Pancreas (tissue), 10 donors: ENCODE results near the gene BPNT1. TPM values are rescaled to one million over a fixed set of nuclear protein-coding genes. Genes with fewer than 3 reads are reported as not detected.

Experiments used
- ATAC-seq, 4 donors: fragments of 200-7000 bp; cut with Tn5 transposase; one replicate each; pipeline versions ENCODE4 v1.8.0 to v1.9.1; 2020; ENCODE audit warnings: mild to moderate bottlenecking in 4 of 4, moderate library complexity in 4 of 4
- DNase-seq, 6 donors: peaks; one replicate each; pipeline ENCODE4 v3.0.0-alpha.2; 2020
- FAIRE-seq: peaks from 2 replicates; lab custom pipeline; 2012; peaks lifted over from hg19 to GRCh38; lab: Jason Lieb, UNC
- H3K27ac ChIP-seq, 4 donors: fragments of 200-600 bp; sonication (generic); 1 replicate in 3 of 4; 2 replicates in 1 of 4; pipeline versions ENCODE4 v1.5.0 to v1.8.0; 2020
- H3K27me3 ChIP-seq, 4 donors: fragments of 200-600 bp; one replicate each; pipeline ENCODE4 v1.8.0; 2021
- H3K36me3 ChIP-seq, 3 donors: fragments of 200-600 bp; sonication (generic) in 1 of 3; one replicate each; pipeline versions ENCODE4 v1.5.0 to v1.8.0; 2020 to 2021
- H3K4me1 ChIP-seq, 3 donors: fragments of 200-600 bp; one replicate each; pipeline ENCODE4 v1.8.0; 2021
- H3K4me3 ChIP-seq, 4 donors: fragments of 200-600 bp; sonication (generic) in 2 of 4; one replicate each; pipeline versions ENCODE4 v1.5.0 to v1.8.0; 2020 to 2021
- H3K9me3 ChIP-seq, 4 donors: fragments of 200-600 bp; one replicate each; pipeline ENCODE4 v1.8.0; 2021
- CTCF ChIP-seq, 4 donors: fragments of 200-600 bp; sonication (generic) in 3 of 4; IDR thresholded peaks; one replicate each; pipeline versions ENCODE4 v1.5.0 to v1.8.0; 2021; ENCODE audit warnings: antibody characterized with exemption in 4 of 4
- WGBS, 2 donors: extraction: QIAGEN DNeasy Blood & Tissue Kit; methylation state at CpG; one replicate each; pipeline ENCODE4 v1.1.7; 2013; 5-methylcytosine and 5-hydroxymethylcytosine counted together
- intact Hi-C, 3 donors: fragments of 100-400 bp; cut with DNase I; formaldehyde crosslinking; loops; one replicate each; pipeline versions ENCODE4 v1.11.1 to v1.14.2; 2022
- polyA plus RNA-seq, 2 donors: library from polyadenylated mRNA; stranded (reverse); fragments of 200-250 nt; gene quantifications; one replicate each; pipeline ENCODE4 v1.2.3, GENCODE V29; 2013
- total RNA-seq, 6 donors: library from RNA; stranded (reverse); fragmentation: NEBNext Ultra II Directional in 4 of 6; extraction: Animal tissue kit (Norgen Biotek cat#: 25700) in 4 of 6; gene quantifications; one replicate each; pipeline versions ENCODE4 v1.2.1 to v1.2.4, GENCODE V29; 2021 to 2023
- donor health status: healthy with polysubstance abuse.
- donor health status: DM: no; HTN: no; CAD: no; lungs with moderate emphysema.
- donor health status: DM: no; HTN: no; CAD: no.
- donor health status: control.
- donor health status: control.
- donor health status: Bipolar disorder and iron deficiency.
- donor health status: DM: yes; HTN: yes; CAD: no.
- donor health status: DM: no; HTN: no; CAD: no.
- donor health status: DM: no; HTN: no; CAD: no.
- donor health status: DM: yes; HTN: yes; CAD: no.

The BPNT1 gene
- total and polyA plus RNA-seq, 8 donors = 4.2 to 12.4 (median 6.4) TPM

- 83 to 90% methylated on average over 3 of the region's 3 CpGs for WGBS, 2 donors
- intact Hi-C loops = no loop called here
- Histone ChIP-seq H3K27me3 (no peaks in the 10 kb centered on the region), H3K4me3 (no peak overlapping the region), H3K9me3 (no peaks in the 10 kb centered on the region), H3K36me3 (peaks cover 0 to 31% (median 0%) of the 10 kb centered on the region in 3 donors), H3K4me1 (no peaks in the 10 kb centered on the region), H3K27ac (no peak overlapping the region)
- FAIRE-seq = no peak
- DNase-seq = no peak
- ATAC-seq = no peak
- TF ChIP-seq CTCF (IDR thresholded peaks at IDR 0.05) = no peak
Observed at GRCh38 chr1:220032911-220033310, 56.7 kb downstream of the BPNT1 start.

GRCh38 chr1:220031287-220031686, 58.3 kb downstream of the BPNT1 start:
- Histone ChIP-seq H3K27me3 (no peaks in the 10 kb centered on the region), H3K27ac (no peak overlapping the region), H3K36me3 (peaks cover 0 to 37% (median 0%) of the 10 kb centered on the region in 3 donors), H3K4me1 (no peaks in the 10 kb centered on the region), H3K9me3 (no peaks in the 10 kb centered on the region), H3K4me3 (no peak overlapping the region)
- intact Hi-C loops = no loop called here
- FAIRE-seq (no peak), DNase-seq (no peak), ATAC-seq (no peak)
- no peak for TF ChIP-seq CTCF (IDR thresholded peaks at IDR 0.05)
- WGBS, 2 donors = 65 to 75% methylated on average over 2 of the region's 2 CpGs

GRCh38 chr1:220028346-220028895, 61.2 kb downstream of the BPNT1 start:
- no peak overlapping the region for H3K27ac ChIP-seq
- intact Hi-C loops = no loop called here
- TF ChIP-seq CTCF (IDR thresholded peaks at IDR 0.05) = no peak
- no peaks in the 10 kb centered on the region for H3K9me3 ChIP-seq
- FAIRE-seq (no peak), DNase-seq (no peak), ATAC-seq (no peak)
- H3K4me1 ChIP-seq = no peaks in the 10 kb centered on the region
- H3K36me3 ChIP-seq = peaks cover 0 to 48% (median 0%) of the 10 kb centered on the region in 3 donors
- 60 to 69% methylated on average over 4 of the region's 4 CpGs for WGBS, 2 donors
- no peak overlapping the region for H3K4me3 ChIP-seq
- H3K27me3 ChIP-seq = no peaks in the 10 kb centered on the region

GRCh38 chr1:220019071-220019470, 70.5 kb downstream of the BPNT1 start:
- no peak for TF ChIP-seq CTCF (IDR thresholded peaks at IDR 0.05)
- no peaks in the 10 kb centered on the region for H3K27me3 ChIP-seq
- H3K4me1 ChIP-seq = no peaks in the 10 kb centered on the region
- ATAC-seq (no peak), FAIRE-seq (no peak), DNase-seq (no peak)
- intact Hi-C loops = loop anchor here in 1 of 3 donors (10.0 kb wide), 1 partner anchor 86 kb away; no protein-coding TSS in a partner anchor
- no peak overlapping the region for H3K27ac ChIP-seq
- H3K4me3 ChIP-seq = no peak overlapping the region
- H3K9me3 ChIP-seq = no peaks in the 10 kb centered on the region
- H3K36me3 ChIP-seq = peaks cover 0 to 50% (median 13%) of the 10 kb centered on the region in 3 donors

- H3K4me3 ChIP-seq = no peak overlapping the region
- peaks cover 0 to 33% (median 6%) of the 10 kb centered on the region in 3 donors for H3K36me3 ChIP-seq
- WGBS, 2 donors = 79% methylated on average over 3 of the region's 3 CpGs
- ATAC-seq (peak in 1 of 4 donors; percentile 27), DNase-seq (no peak), FAIRE-seq (no peak)
- H3K4me1 ChIP-seq = no peaks in the 10 kb centered on the region
- H3K9me3 ChIP-seq = no peaks in the 10 kb centered on the region
- H3K27ac ChIP-seq = no peak overlapping the region
- H3K27me3 ChIP-seq = no peaks in the 10 kb centered on the region
- TF ChIP-seq CTCF (IDR thresholded peaks at IDR 0.05) = no peak
- intact Hi-C loops = loop anchor here in 1 of 3 donors (10.0 kb wide), 1 partner anchor 91 kb away; no protein-coding TSS in a partner anchor
Observed at GRCh38 chr1:220013497-220013896, 76.1 kb downstream of the BPNT1 start.
